NCI-H1417 (cell line): ENCODE results near the gene RBM20.
A peak's percentile ranks its signal among the peaks of the same experiment; 100 is the strongest.
"Not testable (repeated sequence)": the region's sequence is repeated elsewhere in the genome, so short reads cannot be mapped to it uniquely, and the experiment has no call there.

Source experiments
- DNase-seq, 3 experiments: peaks; one replicate each; lab custom pipeline; 2025; lab: John Stamatoyannopoulos, UW

RBM20 gene

DNA sequence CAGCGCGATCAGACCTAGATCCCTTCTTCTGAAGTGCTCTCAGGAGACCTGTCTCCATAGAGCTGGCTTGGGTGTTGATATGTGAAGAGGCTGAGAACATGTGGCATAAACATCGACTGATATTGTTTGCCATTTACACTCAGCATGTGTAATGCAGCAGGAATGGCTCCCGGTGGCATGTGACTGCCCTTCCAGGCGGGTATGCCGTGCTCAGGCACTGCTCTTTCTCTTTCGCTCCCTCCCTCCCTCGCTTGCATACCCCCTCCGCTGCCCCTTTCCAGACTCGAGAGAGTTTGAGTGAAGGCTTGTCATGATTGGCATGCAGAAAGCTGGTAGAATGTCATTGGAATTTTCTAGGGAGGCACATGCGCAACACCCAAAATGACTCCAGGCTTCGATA lies 120.2 kb downstream of the RBM20 start:
- peak in 1 of 3 experiments; percentile 63 for DNase-seq

DNA sequence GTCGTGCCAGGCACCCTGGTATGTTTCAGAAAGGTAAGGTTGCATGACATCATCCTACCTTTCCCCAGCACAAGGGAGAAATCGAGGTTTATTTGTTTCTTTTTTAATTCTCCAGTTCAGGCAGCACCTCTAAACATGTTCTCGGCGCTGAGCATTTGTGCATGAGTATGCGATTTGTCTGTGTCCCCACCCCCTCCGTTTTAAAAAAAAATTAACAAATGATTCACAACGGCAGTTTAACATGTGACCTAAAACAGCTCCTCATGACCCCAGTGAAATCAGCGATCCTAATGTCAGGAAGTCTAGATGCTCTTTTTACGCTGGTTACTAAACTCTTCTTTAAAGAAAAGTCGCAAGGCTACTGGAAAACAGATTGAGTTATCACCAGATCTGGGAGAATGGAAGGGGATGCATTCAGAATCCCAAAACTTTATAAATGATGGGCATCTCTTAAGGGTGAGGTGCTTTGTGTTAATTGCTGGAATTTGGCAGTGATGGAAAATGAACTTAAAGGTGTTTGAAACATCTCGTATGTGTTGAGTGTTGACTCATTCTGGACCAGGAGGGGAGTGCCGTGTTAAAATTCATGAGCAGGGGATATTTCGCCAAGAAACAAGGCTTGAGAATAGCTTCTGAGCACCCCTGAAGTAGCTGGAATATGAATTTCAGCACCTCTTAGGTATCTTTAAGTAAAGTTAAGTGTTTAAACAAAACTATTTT lies 120.8 kb downstream of the RBM20 start:
- DNase-seq = peak in 1 of 3 experiments; percentile 17

DNA sequence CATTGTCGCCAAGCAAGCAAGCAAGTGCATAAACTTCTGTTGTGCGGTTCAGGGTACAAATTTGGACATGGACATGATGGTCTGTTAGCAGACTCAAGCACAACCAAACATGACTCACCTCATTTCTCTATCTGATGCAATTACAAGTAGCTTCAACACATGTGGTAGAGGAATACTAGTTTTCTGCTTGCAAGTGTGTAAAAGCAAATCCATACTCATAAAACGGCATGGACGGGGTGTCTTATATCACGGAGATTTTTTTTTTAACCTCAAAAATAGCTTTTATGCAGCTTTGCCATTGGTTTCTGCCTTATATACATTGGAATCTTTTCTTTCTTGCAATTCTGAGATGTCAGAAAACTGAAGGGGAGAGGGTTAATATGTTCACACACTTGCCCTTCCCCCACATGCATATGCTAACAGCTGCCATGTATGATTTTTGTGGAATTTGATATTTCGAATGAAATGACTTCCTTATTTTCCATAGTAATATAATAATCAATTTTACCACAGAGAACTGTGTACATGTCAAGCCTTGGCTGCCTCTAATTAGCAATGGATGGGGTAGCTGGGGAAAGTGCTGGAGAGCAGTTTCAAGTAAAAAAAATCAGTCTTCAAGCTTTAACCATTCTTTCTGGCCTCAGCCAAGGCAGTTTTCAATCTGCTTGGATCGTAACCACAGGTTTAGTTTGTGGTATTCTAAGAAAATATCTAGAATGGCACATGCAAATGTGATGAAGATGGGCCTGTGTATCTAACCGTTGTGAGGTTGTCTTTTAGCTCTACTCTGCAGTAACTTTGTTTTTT lies 121.6 kb downstream of the RBM20 start:
- peak in 1 of 3 experiments; percentile 28 for DNase-seq

DNA sequence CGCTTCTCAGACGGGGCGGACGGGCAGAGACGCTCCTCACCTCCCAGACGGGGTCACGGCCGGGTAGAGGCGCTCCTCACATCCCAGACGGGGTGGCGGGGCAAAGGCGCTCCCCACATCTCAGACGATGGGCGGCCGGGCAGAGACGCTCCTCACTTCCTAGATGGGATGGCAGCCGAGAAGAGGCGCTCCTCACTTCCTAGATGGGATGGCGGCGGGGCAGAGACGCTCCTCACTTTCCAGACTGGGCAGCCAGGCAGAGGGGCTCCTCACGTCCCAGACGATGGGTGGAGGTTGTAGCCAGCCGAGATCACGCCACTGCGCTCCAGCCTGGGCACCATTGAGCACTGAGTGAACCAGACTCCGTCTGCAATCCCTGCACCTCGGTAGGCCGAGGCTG lies 123.5 kb downstream of the RBM20 start:
- DNase-seq = not testable (repeated sequence)

DNA sequence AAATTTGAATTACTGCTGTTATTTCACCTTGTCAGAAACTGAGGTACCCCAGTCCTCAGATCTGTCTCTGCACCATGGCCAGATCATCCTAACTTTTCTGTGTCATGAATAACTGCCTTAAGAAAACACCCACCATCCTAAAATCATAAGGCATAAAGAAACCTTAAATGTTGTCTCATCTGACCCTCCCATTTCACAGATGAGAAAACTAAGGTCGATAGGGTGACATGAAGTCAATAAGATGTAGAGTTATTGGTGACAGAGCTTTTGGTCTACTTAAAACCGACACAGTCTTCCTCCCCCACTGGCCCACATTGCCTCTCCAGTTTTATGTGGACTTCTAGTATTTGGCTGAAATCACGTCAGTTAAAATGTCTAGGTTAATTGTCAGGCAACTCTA lies 126.1 kb downstream of the RBM20 start:
- no peak for DNase-seq

DNA sequence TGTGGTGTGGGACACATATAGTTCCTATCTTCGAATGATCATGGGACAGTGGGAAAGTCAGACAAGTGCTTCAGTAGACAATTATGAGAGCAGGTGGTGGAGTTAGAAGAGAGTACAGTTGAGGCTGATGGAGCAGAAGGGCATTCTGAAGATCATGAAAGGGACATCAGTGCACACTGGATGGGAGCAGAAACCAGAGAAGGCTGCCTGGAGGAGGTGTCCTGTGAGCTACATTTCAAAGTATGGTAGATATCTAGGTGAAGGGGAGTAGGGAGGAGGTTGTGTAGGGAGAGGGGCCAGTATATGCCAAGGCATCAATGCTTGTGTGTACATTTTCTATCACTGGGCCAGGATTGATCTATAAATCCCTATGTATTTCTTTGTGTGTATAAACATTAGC lies 127.3 kb downstream of the RBM20 start:
- DNase-seq = no peak

DNA sequence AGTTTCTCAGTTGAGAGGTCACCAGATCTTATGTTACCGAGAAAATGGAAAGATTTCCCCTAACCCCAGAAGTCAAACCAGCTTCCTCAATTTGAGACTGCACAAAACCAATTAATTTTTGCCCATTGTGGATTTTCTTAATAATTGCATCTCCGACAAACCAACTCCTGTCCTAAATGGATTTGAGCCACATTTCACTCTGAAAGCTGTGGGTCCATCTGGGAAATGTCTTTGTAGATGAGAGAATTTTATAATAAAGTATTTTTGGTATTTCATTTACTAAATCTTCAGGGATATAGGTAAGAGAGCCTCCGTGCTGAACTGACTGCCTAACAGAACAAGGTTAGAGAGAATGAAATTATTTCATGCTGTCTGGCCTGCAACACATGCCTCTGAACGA lies 127.9 kb downstream of the RBM20 start:
- DNase-seq = no peak

DNA sequence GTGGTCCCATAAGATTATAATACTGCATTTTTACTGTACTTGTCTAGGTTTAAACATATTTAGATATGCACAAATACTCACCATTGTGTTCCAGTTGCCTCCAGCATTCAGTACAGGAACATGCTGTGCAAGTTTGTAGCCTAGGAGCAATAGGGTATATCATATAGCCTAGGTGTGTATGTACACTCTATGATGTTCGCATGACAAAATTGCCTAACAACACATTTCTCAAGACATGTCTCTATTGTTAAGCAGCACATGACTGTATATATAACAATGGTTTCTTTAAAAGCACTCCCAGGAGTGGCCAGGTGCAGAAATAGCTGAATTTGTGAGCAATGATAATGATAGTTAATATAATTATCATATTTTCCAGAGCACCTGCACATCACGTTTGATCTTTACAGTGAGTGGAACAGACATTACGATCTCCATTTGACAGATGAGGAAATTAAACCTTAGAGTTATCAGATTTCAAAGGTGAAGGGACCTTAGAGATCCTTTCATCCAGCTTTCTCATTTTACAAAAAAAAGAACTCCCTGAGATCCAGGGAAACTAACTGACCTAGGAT lies 128.4 kb downstream of the RBM20 start:
- DNase-seq = peak; percentile 2 to 68 (median 68)

DNA sequence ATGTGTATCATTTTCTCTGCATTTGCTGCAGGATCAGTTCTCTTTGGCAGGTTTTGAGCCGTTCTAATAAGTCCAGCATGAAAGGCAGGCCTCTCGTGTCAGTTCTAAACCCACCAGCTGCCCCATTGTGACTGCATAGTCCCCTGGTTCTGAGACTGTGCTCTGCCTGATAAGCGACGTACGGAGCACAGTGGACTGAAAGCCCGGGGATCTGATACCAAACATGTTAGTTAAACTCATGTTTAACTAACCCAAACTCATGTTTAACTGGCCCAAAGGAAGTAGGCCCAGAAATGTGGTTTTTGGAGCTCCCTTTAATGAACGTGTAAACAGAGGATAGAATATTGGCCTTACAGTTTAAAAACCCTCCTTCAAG lies 129.5 kb downstream of the RBM20 start:
- DNase-seq = no peak

DNA sequence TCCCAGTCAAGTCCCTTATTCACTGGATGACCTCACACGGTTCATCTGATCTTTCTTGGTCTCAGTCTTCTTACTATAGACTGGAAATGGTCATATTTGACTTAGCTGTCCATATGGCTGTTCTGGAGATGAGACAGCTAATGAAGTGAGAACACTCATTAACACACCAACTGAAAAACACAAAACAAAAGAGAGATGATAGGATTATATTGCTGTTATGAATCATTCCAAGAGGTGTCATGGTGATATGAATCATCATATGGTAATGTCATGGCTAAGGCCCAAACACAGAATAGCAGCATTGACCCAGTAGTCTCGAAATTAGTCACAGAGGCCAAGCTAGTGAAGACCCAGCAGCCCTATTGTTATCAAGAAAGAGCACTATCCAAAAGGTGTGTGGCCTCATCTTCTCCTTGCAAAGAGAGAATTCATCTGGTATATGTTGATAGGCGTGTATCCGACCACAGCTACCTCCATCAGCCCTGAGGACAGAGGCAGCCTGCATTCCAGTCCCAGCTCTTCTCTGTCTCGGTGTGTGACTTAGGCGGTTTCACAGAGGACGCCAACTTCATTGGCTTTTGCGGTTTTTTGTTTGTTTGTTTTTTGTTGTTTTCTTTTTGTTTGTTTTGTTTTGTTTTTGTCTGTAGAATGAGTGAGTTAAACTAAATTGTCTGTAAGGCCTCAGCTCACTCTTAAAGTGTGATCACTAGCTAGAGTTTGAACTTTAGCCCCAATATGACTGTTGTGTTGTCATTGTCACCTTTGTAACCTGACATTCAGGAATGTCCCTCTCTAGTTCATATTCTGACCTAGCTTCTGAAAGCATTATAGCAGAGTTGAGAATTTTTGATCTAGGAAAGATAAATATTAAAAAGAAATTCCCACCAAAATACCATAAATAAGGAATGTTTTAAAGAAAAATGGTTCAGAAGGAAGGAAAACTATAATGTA lies 130.2 kb downstream of the RBM20 start:
- no peak for DNase-seq

DNA sequence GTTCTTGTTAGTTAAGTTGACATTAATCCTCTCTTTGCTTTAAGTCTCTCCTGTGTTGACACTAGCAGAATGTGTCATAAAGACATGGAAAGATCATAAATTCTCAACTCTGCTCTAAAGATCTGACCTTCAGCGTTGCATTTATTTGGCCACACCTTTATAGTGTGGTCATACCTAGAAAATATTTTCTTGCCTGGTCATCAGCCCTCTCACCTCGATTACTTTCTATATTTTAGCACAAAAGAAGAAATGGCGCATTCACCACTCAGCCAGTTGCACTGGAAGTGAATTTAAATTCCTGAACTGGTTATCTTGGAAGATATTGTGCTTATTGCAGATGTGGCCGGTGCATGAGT lies 130.9 kb downstream of the RBM20 start:
- no peak for DNase-seq

DNA sequence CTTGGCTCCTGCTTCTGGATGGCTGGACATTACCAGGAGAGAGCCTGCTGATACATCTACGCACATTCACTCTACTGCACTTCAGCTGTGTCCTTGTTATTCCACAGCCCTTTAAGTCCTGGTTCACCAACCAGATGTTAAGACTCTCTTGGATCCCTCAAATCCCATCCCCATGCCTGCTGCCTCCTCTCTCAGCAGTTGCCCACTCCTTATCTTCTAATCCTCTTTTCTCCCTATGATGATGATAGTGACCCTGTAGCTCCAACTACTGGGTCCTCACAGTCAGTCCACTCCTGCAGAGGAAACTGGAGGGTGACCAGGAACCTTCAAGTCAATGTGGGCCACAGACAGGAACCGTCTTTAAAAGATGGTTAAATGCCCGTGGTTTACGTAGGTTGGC lies 131.3 kb downstream of the RBM20 start:
- DNase-seq = no peak

DNA sequence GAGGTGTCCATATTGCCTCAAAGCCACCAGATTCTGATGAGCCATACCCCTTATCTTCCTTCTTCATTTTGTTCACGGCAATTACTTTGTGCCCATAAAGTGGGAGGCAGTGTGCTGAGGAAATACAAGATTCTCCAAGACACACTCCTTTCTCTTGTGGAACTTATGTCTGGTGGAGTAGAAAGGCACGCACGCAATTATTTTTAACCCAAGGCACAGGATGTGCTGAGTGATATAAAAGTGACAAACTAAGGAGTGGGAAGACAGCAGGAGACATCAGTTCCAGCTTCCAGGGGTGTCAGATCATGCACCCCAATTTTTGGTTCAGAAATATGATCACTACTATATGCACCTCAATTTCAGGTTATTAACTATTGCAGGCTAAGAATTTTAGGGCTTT lies 132.9 kb downstream of the RBM20 start:
- no peak for DNase-seq

DNA sequence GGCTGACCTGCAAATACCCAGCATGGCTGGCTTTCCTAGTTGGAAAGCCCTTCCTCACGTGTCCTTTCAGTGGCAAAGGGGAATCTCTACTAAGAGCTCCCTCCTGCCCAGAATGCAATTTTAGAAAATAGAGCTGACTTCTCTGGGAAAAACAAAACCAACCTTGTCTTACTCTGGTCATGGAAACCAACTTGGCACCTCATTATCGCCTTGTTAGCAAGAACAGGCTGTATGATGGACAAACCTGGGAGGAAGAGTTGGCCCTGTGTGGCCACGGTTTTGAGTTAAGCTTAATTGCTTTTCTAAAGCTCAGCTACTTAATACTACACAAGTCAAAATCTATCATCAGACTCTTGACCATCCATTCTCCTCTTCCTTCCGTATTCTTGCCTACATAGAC lies 133.5 kb downstream of the RBM20 start:
- DNase-seq = no peak

DNA sequence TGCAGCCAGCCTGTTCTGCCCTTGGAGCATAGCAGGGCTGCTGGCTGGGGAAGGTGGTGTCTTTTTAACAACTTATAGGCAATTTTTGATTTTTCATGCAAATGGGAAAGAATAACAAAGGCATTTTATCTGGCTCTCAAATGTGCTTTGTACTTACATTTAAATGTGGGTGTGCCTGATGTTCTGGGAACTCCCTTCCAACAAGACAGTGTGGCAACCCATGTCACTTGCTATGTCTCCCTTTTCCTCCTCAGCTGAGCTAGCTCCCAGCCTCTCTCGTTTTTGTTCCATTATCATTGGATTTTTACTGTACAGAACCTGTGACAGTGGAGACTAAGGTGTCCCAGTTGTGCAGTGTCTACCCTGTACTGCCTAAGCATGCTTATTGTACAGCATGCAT lies 134.1 kb downstream of the RBM20 start:
- no peak for DNase-seq

DNA sequence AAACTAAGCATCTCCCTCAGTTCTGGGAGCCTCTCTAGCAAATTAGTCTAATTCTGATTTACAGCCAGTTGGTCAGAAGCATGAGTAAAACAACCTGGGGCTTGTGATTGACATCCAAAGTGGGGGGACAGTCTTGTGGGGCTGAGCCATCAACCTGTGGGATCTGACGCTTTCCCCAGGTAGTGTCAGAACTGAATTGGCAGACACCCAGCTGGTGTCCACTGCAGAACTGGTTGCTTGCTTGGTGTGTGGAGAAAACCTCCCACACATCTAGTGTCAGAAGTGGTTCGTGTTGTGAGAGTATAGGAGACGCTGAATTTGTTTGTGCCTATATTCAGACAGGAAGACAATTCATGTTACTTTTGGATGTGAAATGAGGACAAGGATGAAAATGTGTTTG lies 135.4 kb downstream of the RBM20 start:
- DNase-seq = no peak

DNA sequence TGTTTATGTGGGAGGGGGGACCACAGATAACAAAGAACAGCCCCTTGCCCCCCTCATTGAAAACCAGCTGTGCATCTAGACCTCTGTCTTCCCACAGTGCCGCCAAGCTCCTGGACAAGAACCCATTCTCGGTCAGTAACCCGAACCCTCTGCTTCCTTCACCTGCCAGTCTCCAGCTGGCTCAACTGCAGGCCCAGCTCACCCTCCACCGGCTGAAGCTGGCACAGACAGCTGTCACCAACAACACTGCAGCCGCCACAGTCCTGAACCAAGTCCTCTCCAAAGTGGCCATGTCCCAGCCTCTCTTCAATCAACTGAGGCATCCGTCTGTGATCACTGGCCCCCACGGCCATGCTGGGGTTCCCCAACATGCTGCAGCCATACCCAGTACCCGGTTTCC lies 136.6 kb downstream of the RBM20 start:
- DNase-seq = peak in 1 of 3 experiments; percentile 59

DNA sequence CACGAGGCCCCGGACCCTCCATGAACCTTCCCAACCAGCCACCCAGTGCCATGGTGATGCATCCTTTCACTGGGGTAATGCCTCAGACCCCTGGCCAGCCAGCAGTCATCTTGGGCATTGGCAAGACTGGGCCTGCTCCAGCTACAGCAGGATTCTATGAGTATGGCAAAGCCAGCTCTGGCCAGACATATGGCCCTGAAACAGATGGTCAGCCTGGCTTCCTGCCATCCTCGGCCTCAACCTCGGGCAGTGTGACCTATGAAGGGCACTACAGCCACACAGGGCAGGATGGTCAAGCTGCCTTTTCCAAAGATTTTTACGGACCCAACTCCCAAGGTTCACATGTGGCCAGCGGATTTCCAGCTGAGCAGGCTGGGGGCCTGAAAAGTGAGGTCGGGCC lies 137.0 kb downstream of the RBM20 start:
- no peak for DNase-seq

DNA sequence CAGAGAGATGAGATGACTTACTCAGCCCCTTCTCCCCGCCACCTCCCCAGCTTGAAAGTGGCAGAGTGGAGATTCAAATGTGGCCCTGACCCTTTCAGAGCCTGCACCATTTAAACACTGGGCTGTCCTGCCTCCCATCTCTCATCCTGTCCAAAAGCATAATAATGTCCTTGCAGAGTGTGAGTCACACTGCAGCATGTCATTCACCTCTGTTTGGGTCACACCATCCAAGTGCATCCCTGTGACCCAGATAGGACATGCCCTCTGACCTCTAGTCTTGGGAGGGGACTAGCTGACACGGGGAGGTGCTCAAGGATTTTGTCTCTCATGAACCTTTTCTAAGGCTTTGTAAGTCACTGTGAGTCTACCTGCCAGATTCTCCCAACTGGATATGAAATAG lies 138.5 kb downstream of the RBM20 start:
- DNase-seq = no peak

DNA sequence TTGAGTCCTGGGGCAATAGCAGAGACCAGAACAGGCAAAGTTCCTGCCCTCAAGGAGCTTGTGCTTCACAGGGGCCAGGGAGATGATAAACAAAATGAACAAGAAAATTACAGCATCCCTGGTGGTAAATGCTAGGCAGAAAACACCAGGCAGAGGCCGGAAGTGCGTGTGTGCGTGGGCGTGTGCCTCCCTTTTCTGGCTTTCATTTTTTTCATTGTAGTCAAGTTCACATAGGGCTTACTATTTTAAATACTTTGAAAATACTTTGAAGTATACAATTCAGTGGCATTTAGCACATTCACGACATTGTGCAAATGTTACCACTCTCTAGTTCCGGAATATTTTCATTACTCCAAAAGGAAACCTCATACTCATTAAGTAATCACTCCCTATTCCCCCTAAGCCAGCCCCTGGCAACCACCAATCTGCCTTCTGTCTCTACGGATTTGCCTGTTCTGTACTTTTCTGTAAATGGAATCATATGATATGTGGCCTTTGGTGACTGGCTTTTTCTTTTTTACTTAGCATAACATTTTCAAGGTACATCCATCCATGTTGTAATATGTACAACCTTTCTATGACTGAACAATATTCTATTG lies 139.5 kb downstream of the RBM20 start:
- DNase-seq = no peak

DNA sequence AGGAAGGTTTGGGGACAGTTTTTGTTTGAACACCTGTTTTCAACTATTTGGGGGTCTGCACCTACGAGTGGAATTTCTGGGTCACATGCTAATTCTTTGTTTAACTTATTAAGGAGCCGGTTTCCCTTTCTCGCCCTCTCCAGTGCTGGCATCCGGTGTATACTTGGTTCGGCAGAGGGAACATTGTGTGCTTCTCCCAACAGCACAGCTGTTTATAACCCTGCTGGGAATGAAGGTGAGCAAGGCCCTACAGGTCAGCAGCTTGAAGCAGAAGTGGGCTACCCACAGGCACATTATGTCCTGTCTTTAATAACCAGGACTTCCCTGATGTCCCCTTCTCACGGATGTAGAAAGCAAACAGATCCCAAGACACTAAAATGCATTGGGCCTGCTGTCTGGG lies 140.1 kb downstream of the RBM20 start:
- no peak for DNase-seq

DNA sequence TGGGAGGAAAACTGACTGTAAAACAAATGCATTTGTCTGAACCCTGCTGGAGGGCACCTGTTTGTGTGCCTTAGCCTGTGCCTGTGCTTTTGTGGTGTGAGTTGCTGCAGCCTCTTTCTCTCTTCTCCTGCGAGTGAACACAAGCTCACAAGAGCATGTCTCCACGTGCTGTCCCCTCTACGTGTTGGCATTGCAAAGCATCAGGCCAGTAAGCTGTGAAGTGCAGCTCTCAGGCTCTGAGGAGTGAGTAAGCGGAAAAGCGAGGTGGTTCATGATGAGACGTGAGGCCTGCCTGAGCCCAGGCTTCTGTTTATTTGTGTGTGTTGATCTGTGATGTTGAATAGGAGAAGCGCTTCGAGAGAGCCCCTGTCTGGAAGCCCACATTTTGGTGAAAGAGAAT lies 142.0 kb downstream of the RBM20 start:
- peak in 2 of 3 experiments; percentile 12 to 33 for DNase-seq
